Ishikawa (cell line): Measurements from ENCODE around the gene AMDHD1.

Experiments used
- CEBPB ChIP-seq: IDR thresholded peaks from 2 replicates; pipeline ENCODE4 v1.6.1; 2012
- EGR1 ChIP-seq: IDR thresholded peaks from 2 replicates; pipeline ENCODE4 v1.6.1; 2012
- EP300 ChIP-seq: IDR thresholded peaks from 2 replicates; pipeline ENCODE4 v1.6.1; 2012; ENCODE audit warnings: borderline replicate concordance
- RAD21 ChIP-seq: IDR thresholded peaks from 2 replicates; pipeline ENCODE4 v1.6.1; 2012; ENCODE audit warnings: low read depth

- TF ChIP-seq EGR1 (no peak), EP300 (no peak), CEBPB (no peak), RAD21 (no peak)
Observed at GRCh38 chr12:95970905-95971304, 27.8 kb downstream of the AMDHD1 start.
